HepG2 (cell line): ENCODE measurements around the gene SLC25A38. TPM values are rescaled to one million over a fixed set of nuclear protein-coding genes. Genes with fewer than 3 reads are reported as not detected.

Source experiments
- ATAC-seq: fragments of 200-7000 bp; cut with Tn5 transposase; 3 replicates; pipeline ENCODE4 v1.9.1; 2020; ENCODE audit warnings: mild to moderate bottlenecking, moderate library complexity
- BruUV-seq: library from RNA; stranded (reverse); fragments of 400-500 nt; replicated peaks from 2 replicates; lab custom pipeline; 2021; lab: Mats Ljungman, UMichigan
- CTCF ChIA-PET: fragments of 300-600 bp; formaldehyde crosslinking; extraction: SDS; loops from one replicate; lab custom pipeline; 2021; ENCODE audit warnings: low total read pairs, inconsistent platforms, low intra/inter-chr PET ratio; lab: Yijun Ruan, JAX
- POLR2A ChIA-PET: fragments of 350-600 bp; sonication (Branson Sonifier 250); formaldehyde crosslinking; loops from one replicate; lab custom pipeline; 2020; ENCODE audit warnings: antibody characterized with exemption, inconsistent platforms; lab: Yijun Ruan, JAX
- DNase-seq: peaks from one replicate; pipeline ENCODE4 v3.0.0-alpha.2; 2015; ENCODE audit warnings: low spot score
- FAIRE-seq: peaks from 3 replicates; lab custom pipeline; 2011; peaks lifted over from hg19 to GRCh38; lab: Jason Lieb, UNC
- H2AFZ ChIP-seq: one replicate; pipeline ENCODE4 v1.6.1; 2011; ENCODE audit warnings: low read length, inconsistent platforms
- H3K27ac ChIP-seq: fragments of 300-600 bp; 3 replicates; pipeline ENCODE4 v1.8.0; 2011; ENCODE audit warnings: mixed run types, mild to moderate bottlenecking, mixed read lengths, low read length, inconsistent platforms; ENCODE audit not compliant: insufficient read depth; ENCODE audit errors: extremely low read length
- H3K27me3 ChIP-seq, 2 experiments: fragments of 200-600 bp in 1 of 2; 2 replicates in 1 of 2; 3 replicates in 1 of 2; pipeline versions ENCODE4 v1.6.0 to v1.8.0; 2011; ENCODE audit warnings: low read length in 2 of 2, mild to moderate bottlenecking in 2 of 2, moderate library complexity in 2 of 2, inconsistent platforms in 1 of 2; ENCODE audit not compliant: insufficient read depth in 2 of 2, control insufficient read depth in 1 of 2
- H3K36me3 ChIP-seq, 2 experiments: fragments of 200-600 bp in 1 of 2; replicated peaks in 1 of 2; 2 replicates in 1 of 2; 3 replicates in 1 of 2; pipeline versions ENCODE4 v1.5.1 to v1.8.0; 2011; ENCODE audit warnings: low read length in 2 of 2, inconsistent platforms in 1 of 2; ENCODE audit not compliant: insufficient read depth in 2 of 2, control insufficient read depth in 1 of 2
- H3K4me1 ChIP-seq: 2 replicates; pipeline ENCODE4 v1.5.1; 2012; ENCODE audit warnings: low read length, inconsistent platforms; ENCODE audit not compliant: insufficient read depth
- H3K4me2 ChIP-seq: 2 replicates; pipeline ENCODE4 v1.6.0; 2011; ENCODE audit warnings: low read depth, low read length, inconsistent platforms
- H3K4me3 ChIP-seq, 3 experiments: fragments of 200-600 bp in 1 of 3; sonication (generic), shearing (Covaris generic) in 1 of 3; replicated peaks in 1 of 3; 2 replicates each; pipeline ENCODE4 v1.5.1; 2011 to 2016; ENCODE audit warnings: low read length in 3 of 3, inconsistent platforms in 2 of 3, low read depth in 2 of 3, mild to moderate bottlenecking in 2 of 3, control low read depth in 1 of 3, mixed read lengths in 1 of 3; ENCODE audit not compliant: insufficient read depth in 1 of 3
- H3K79me2 ChIP-seq: one replicate; pipeline ENCODE4 v1.6.1; 2011; ENCODE audit warnings: low read length, inconsistent platforms; ENCODE audit not compliant: insufficient read depth
- H3K9ac ChIP-seq: 2 replicates; pipeline ENCODE4 v1.6.0; 2011; ENCODE audit warnings: mild to moderate bottlenecking, low read depth, low read length, inconsistent platforms; ENCODE audit not compliant: insufficient read depth
- H3K9me3 ChIP-seq: 2 replicates; pipeline ENCODE4 v1.5.1; 2012; ENCODE audit warnings: mild to moderate bottlenecking, low read length
- H4K20me1 ChIP-seq: 2 replicates; pipeline ENCODE4 v1.6.0; 2011; ENCODE audit warnings: inconsistent platforms, mild to moderate bottlenecking, low read length, moderate library complexity; ENCODE audit not compliant: insufficient read depth
- MIER2 ChIP-seq: IDR thresholded peaks from 2 replicates; pipeline ENCODE4 v1.6.1; 2016; ENCODE audit warnings: missing biosample characterization, missing genetic modification reagents
- PITX1 ChIP-seq: sonication (generic); formaldehyde crosslinking; IDR thresholded peaks from 2 replicates; pipeline ENCODE4 v1.5.1; 2020; ENCODE audit warnings: mild to moderate bottlenecking, missing genetic modification reagents
- SOX13 ChIP-seq, 3 experiments: fragments of 450-650 bp in 1 of 3; sonication (generic) in 1 of 3; formaldehyde crosslinking in 1 of 3; IDR thresholded peaks in 2 of 3; conservative IDR thresholded peaks in 1 of 3; 2 replicates each; pipeline versions ENCODE4 v1.5.0 to v1.6.1; 2016 to 2020; ENCODE audit warnings: antibody characterized with exemption in 1 of 3, mild to moderate bottlenecking in 1 of 3, missing compliant biosample characterization in 1 of 3, missing genetic modification reagents in 1 of 3, moderate library complexity in 1 of 3
- TBX2 ChIP-seq: sonication (generic); formaldehyde crosslinking; IDR thresholded peaks from 2 replicates; pipeline ENCODE4 v1.5.0; 2020; ENCODE audit warnings: missing genetic modification reagents, mild to moderate bottlenecking, borderline replicate concordance
- THAP11 ChIP-seq: IDR thresholded peaks from 2 replicates; pipeline ENCODE4 v1.6.1; 2016; ENCODE audit warnings: missing biosample characterization, missing genetic modification reagents
- ZNF337 ChIP-seq: sonication (generic); formaldehyde crosslinking; IDR thresholded peaks from 2 replicates; pipeline ENCODE4 v1.5.1; 2020; ENCODE audit warnings: missing genetic modification reagents, low read depth, mild to moderate bottlenecking, borderline replicate concordance
- ZNF564 ChIP-seq: sonication (generic); formaldehyde crosslinking; IDR thresholded peaks from 2 replicates; pipeline ENCODE4 v1.8.1; 2023; ENCODE audit warnings: mild to moderate bottlenecking, missing genetic modification reagents
- ZNF766 ChIP-seq: sonication (generic); formaldehyde crosslinking; IDR thresholded peaks from 2 replicates; pipeline ENCODE4 v1.5.0; 2020; ENCODE audit warnings: missing genetic modification reagents, borderline replicate concordance
- ZSCAN25 ChIP-seq: sonication (generic); formaldehyde crosslinking; IDR thresholded peaks from 2 replicates; pipeline ENCODE4 v1.8.0; 2022; ENCODE audit warnings: mild to moderate bottlenecking, missing genetic modification reagents
- WGBS: methylation state at CpG from one replicate; pipeline ENCODE4 v1.1.6; 2017; ENCODE audit warnings: low lambda C conversion rate; 5-methylcytosine and 5-hydroxymethylcytosine counted together
- in situ Hi-C: cut with HindIII; loops from 2 replicates; pipeline ENCODE4 v1.10.0; 2017; ENCODE audit warnings: low pct_unique_long_range_greater_than_20kb; ENCODE audit not compliant: extremely low pct_ligation_motif_present
- intact Hi-C: fragments of 100-400 bp; cut with micrococcal nuclease; formaldehyde crosslinking; loops from one replicate; pipeline ENCODE4 v1.10.0; 2022; ENCODE audit not compliant: unreplicated experiment
- polyA plus RNA-seq, 8 experiments: library from polyadenylated mRNA; depleted of rRNA in 3 of 8; stranded (reverse) in 7 of 8; unstranded in 1 of 8; fragments of >200 nt; fragmentation: Illumina TruSeq in 4 of 8; extraction: Trizol in 4 of 8; gene quantifications; 2 replicates each; pipeline versions ENCODE4 v1.2.1 to v1.2.3, GENCODE V29; 2011 to 2016; ENCODE audit warnings: low read depth in 4 of 8, missing spikeins in 1 of 8, mixed read lengths in 1 of 8; ENCODE audit not compliant: insufficient read depth in 1 of 8
- total RNA-seq, 5 experiments: library from RNA; depleted of rRNA; stranded (reverse); fragments of >200 nt; fragmentation: Illumina TruSeq; extraction: Trizol; gene quantifications; 2 replicates each; pipeline ENCODE4 v1.2.3, GENCODE V29; 2016; ENCODE audit warnings: low read depth in 1 of 5
- TF ChIP-seq, protein P1 (sequence below): fragments of 450-650 bp; IDR thresholded peaks from 2 replicates; pipeline ENCODE4 v1.6.1; 2017
- TF ChIP-seq, protein P2 (sequence below): sonication (generic); formaldehyde crosslinking; IDR thresholded peaks from 2 replicates; pipeline ENCODE4 v1.5.1; 2020; ENCODE audit warnings: missing genetic modification reagents, mild to moderate bottlenecking, borderline replicate concordance
- TF ChIP-seq, protein P3 (sequence below): IDR thresholded peaks from 2 replicates; pipeline ENCODE4 v1.6.1; 2016; ENCODE audit warnings: missing genetic modification reagents, missing compliant biosample characterization
- TF ChIP-seq, protein P4 (sequence below): sonication (generic); formaldehyde crosslinking; IDR thresholded peaks from 2 replicates; pipeline ENCODE4 v1.5.1; 2020; ENCODE audit warnings: missing genetic modification reagents, mild to moderate bottlenecking, borderline replicate concordance

Gene SLC25A38
- total and polyA plus RNA-seq, 2 of the 13 experiments (the other 11 are each of a cell fraction or from before 2014, with no cell fraction given), result 32.5 to 35.4 TPM

DNA sequence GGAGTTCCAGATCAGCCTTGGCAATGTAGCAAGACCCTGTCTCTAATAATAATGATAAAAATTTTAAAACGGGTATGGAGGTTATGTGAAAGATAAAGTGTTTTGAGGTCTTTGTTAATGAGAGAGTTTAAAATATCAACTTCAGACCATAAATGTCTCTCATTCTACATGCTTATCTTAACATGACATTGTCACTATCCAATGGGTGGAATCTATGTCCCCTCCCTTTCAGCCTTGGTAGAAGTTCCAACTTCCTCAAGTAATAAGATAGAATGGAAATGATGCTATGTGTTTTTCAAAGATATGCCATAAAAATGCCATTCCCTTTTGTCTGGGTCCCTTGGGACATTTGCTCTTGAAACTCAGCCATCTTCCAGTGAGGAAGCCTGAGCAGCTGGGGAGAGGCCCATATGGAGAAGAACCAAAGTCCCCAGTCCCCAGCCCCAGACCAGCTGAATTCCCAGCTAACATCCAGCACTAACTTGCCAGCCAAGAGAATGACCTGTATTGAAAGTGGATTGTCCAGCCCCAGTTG lies 40.3 kb downstream of the SLC25A38 start:
- H3K4me2 ChIP-seq, result no peak overlapping the region
- no peaks in the 10 kb centered on the region for H3K4me1 ChIP-seq
- ChIA-PET POLR2A (no interaction called here), CTCF (no interaction called here)
- no peaks in the 10 kb centered on the region for H3K79me2 ChIP-seq
- H3K9me3 ChIP-seq, result no peaks in the 10 kb centered on the region
- BruUV-seq, result no TSS peak
- intact Hi-C loops, result no loop called here
- H3K4me3 ChIP-seq, result no peak overlapping the region
- H3K36me3 ChIP-seq, result no peaks in the 10 kb centered on the region
- no peak for FAIRE-seq
- no peak overlapping the region for H3K27ac ChIP-seq
- WGBS, result 0% methylated on average over 1 of the region's 1 CpG
- H2AFZ ChIP-seq, result no peak overlapping the region
- in situ Hi-C loops, result no loop called here
- H3K9ac ChIP-seq, result no peak overlapping the region
- TF ChIP-seq, protein P1, sequence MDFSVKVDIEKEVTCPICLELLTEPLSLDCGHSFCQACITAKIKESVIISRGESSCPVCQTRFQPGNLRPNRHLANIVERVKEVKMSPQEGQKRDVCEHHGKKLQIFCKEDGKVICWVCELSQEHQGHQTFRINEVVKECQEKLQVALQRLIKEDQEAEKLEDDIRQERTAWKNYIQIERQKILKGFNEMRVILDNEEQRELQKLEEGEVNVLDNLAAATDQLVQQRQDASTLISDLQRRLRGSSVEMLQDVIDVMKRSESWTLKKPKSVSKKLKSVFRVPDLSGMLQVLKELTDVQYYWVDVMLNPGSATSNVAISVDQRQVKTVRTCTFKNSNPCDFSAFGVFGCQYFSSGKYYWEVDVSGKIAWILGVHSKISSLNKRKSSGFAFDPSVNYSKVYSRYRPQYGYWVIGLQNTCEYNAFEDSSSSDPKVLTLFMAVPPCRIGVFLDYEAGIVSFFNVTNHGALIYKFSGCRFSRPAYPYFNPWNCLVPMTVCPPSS, result no peak
- TF ChIP-seq, protein P2, sequence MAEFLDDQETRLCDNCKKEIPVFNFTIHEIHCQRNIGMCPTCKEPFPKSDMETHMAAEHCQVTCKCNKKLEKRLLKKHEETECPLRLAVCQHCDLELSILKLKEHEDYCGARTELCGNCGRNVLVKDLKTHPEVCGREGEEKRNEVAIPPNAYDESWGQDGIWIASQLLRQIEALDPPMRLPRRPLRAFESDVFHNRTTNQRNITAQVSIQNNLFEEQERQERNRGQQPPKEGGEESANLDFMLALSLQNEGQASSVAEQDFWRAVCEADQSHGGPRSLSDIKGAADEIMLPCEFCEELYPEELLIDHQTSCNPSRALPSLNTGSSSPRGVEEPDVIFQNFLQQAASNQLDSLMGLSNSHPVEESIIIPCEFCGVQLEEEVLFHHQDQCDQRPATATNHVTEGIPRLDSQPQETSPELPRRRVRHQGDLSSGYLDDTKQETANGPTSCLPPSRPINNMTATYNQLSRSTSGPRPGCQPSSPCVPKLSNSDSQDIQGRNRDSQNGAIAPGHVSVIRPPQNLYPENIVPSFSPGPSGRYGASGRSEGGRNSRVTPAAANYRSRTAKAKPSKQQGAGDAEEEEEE (CRISPR knock-in tag), result no peak
- no peak for TF ChIP-seq SOX13 (IDR thresholded peaks at IDR 0.05)
- TF ChIP-seq SOX13 (CRISPR knock-in tag; conservative IDR thresholded peaks at IDR 0.05 in 1 of 2, IDR thresholded peaks at IDR 0.05 in 1 of 2), result no peak
- TF ChIP-seq ZSCAN25 (CRISPR knock-in tag), result no peak
- TF ChIP-seq, protein P3, sequence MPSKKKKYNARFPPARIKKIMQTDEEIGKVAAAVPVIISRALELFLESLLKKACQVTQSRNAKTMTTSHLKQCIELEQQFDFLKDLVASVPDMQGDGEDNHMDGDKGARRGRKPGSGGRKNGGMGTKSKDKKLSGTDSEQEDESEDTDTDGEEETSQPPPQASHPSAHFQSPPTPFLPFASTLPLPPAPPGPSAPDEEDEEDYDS (CRISPR knock-in tag), result no peak
- TF ChIP-seq ZNF337 (CRISPR knock-in tag), result no peak
- TF ChIP-seq, protein P4, sequence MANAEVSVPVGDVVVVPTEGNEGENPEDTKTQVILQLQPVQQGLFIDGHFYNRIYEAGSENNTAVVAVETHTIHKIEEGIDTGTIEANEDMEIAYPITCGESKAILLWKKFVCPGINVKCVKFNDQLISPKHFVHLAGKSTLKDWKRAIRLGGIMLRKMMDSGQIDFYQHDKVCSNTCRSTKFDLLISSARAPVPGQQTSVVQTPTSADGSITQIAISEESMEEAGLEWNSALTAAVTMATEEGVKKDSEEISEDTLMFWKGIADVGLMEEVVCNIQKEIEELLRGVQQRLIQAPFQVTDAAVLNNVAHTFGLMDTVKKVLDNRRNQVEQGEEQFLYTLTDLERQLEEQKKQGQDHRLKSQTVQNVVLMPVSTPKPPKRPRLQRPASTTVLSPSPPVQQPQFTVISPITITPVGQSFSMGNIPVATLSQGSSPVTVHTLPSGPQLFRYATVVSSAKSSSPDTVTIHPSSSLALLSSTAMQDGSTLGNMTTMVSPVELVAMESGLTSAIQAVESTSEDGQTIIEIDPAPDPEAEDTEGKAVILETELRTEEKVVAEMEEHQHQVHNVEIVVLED (CRISPR knock-in tag), result no peak
- no peak for TF ChIP-seq ZNF766 (CRISPR knock-in tag)
- TF ChIP-seq PITX1 (CRISPR knock-in tag), result no peak
- no peak for TF ChIP-seq MIER2 (CRISPR knock-in tag)
- TF ChIP-seq ZNF564 (CRISPR knock-in tag), result no peak
- no peak for TF ChIP-seq TBX2
- no peak for TF ChIP-seq THAP11 (CRISPR knock-in tag)
- DNase-seq, result no peak
- no peak for ATAC-seq
- H4K20me1 ChIP-seq, result no peaks in the 10 kb centered on the region
- no peaks in the 10 kb centered on the region; a peak in 1 of 5 replicates for H3K27me3 ChIP-seq
